Right lobe of liver (tissue), 4 donors: ENCODE measurements around the gene MAPK8IP3.

Source experiments
- CTCF ChIP-seq, 4 donors: fragments of 200-600 bp in 3 of 4; fragments of 450-650 bp in 1 of 4; IDR thresholded peaks; one replicate each; pipeline versions ENCODE4 v1.5.1 to v1.8.0; 2016 to 2022; ENCODE audit warnings: antibody characterized with exemption in 4 of 4, mild to moderate bottlenecking in 2 of 4
- POLR2A ChIP-seq: fragments of 450-650 bp; IDR thresholded peaks from one replicate; pipeline ENCODE4 v1.6.1; 2017; ENCODE audit warnings: antibody characterized with exemption, mild to moderate bottlenecking
- donor health status: DM: no; HTN: no; CAD: no.
- donor health status: DM: no; HTN: no; CAD: no.
- donor health status: DM: no; HTN: yes; CAD: no.

DNA sequence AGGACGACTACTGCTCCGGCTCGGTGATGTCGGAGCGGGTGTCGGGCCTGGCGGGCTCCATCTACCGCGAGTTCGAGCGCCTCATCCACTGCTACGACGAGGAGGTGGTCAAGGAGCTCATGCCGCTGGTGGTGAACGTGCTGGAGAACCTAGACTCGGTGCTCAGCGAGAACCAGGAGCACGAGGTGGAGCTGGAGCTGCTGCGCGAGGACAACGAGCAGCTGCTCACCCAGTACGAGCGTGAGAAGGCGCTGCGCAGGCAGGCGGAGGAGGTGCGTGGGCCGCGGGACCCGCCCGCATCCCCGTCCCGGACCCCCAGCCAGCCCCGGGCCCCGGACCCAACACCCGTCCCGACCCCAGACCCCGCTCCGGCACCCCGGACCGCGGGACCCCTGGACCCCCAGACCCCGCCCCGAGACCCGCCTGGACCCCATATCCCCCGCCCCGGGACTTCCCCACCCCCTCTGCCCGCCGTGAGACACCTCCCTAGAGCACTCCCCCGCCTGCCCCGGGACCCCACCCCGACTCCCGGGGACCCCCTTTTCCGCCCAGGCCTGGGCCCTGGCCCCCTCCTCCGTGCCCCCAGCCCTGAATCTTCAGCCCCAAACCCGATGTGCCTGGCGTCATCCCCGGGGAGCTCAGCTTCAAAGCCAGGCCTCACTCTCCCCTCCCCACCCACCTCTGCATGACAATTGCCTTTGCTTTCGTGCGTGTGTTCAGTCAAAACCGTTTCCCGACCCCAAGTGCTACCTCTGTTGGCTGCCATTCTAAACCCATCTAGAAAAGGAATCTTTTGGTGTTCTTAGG is 594 bp downstream of the MAPK8IP3 start:
- TF ChIP-seq CTCF (IDR thresholded peaks at IDR 0.05) (no peak), POLR2A (no peak)
